OCI-LY3 (cell line): Measurements from ENCODE around the gene PHC2.

ENCODE experiments used
- H2AFZ ChIP-seq: fragments of 200-600, 300-600 bp; shearing (Covaris generic); 2 replicates; pipeline ENCODE4 v1.6.0; 2014; ENCODE audit warnings: antibody characterized with exemption, low read depth, low read length
- H3K27ac ChIP-seq: fragments of 200-600, 300-600 bp; sonication (generic); 2 replicates; pipeline ENCODE4 v1.5.1; 2014; ENCODE audit warnings: mild to moderate bottlenecking, low read length, moderate library complexity, mixed read lengths
- H3K27me3 ChIP-seq: fragments of 200-600, 300-600 bp; sonication (generic); 2 replicates; pipeline ENCODE4 v1.6.1; 2014; ENCODE audit warnings: low read depth, low read length, mixed read lengths
- H3K36me3 ChIP-seq: fragments of 200-600, 300-600 bp; sonication (generic); replicated peaks from 2 replicates; pipeline ENCODE3; 2014; ENCODE audit warnings: low read depth, low read length, mixed read lengths
- H3K4me1 ChIP-seq: fragments of 300-600, 200-600 bp; sonication (generic); 2 replicates; pipeline ENCODE4 v1.6.1; 2014; ENCODE audit warnings: low read length, mixed read lengths
- H3K4me2 ChIP-seq: fragments of 200-600, 300-600 bp; sonication (generic); 2 replicates; pipeline ENCODE4 v1.6.1; 2014; ENCODE audit warnings: low read length, mixed read lengths
- H3K4me3 ChIP-seq: fragments of 300-600, 200-600 bp; sonication (generic); 2 replicates; pipeline ENCODE4 v1.5.1; 2014; ENCODE audit warnings: antibody characterized with exemption, mild to moderate bottlenecking, low read length, moderate library complexity
- H3K79me2 ChIP-seq: fragments of 300-600, 200-600 bp; shearing (Covaris generic); 2 replicates; pipeline ENCODE4 v1.6.1; 2014; ENCODE audit warnings: mild to moderate bottlenecking, low read length, mixed read lengths
- H3K9ac ChIP-seq: fragments of 300-600, 200-600 bp; shearing (Covaris generic); 2 replicates; pipeline ENCODE4 v1.6.0; 2014; ENCODE audit warnings: mild to moderate bottlenecking, low read length, moderate library complexity
- H3K9me3 ChIP-seq: fragments of 200-600, 300-600 bp; shearing (Covaris generic); 2 replicates; pipeline ENCODE4 v1.6.1; 2014; ENCODE audit warnings: low read length, mixed read lengths; ENCODE audit not compliant: insufficient read depth
- H4K20me1 ChIP-seq: fragments of 200-600, 300-600 bp; sonication (generic); 2 replicates; pipeline ENCODE4 v1.6.1; 2016; ENCODE audit warnings: low read length, mixed read lengths; ENCODE audit not compliant: insufficient read depth
- CTCF ChIP-seq: fragments of 200-600, 300-600 bp; sonication (generic); IDR thresholded peaks from 2 replicates; pipeline ENCODE4 v1.5.1; 2014; ENCODE audit warnings: antibody characterized with exemption, low read length, low read depth
- EZH2phosphoT487 ChIP-seq: fragments of 200-600 bp; shearing (Covaris generic); IDR thresholded peaks from 2 replicates; pipeline ENCODE4 v1.6.1; 2018; ENCODE audit warnings: antibody characterized with exemption, mixed run types, low read depth

Gene PHC2

GRCh38 chr1:33289858-33290154 lies 141.1 kb downstream of the PHC2 start:
- Histone ChIP-seq H3K9ac (no peak overlapping the region), H3K27me3 (no peaks in the 10 kb centered on the region), H3K4me3 (no peak overlapping the region), H3K36me3 (no peaks in the 10 kb centered on the region), H3K4me2 (no peak overlapping the region), H2AFZ (no peak overlapping the region), H3K9me3 (no peaks in the 10 kb centered on the region), H4K20me1 (no peaks in the 10 kb centered on the region), H3K79me2 (no peaks in the 10 kb centered on the region), H3K27ac (no peak overlapping the region), H3K4me1 (no peaks in the 10 kb centered on the region)
- TF ChIP-seq EZH2phosphoT487, result no peak
- no peak for TF ChIP-seq CTCF

- Histone ChIP-seq H3K4me1 (no peaks in the 10 kb centered on the region), H3K4me3 (no peak overlapping the region), H4K20me1 (no peaks in the 10 kb centered on the region), H2AFZ (no peak overlapping the region), H3K27ac (no peak overlapping the region), H3K9ac (no peak overlapping the region), H3K79me2 (no peaks in the 10 kb centered on the region), H3K27me3 (no peaks in the 10 kb centered on the region), H3K4me2 (no peak overlapping the region), H3K9me3 (no peaks in the 10 kb centered on the region), H3K36me3 (no peaks in the 10 kb centered on the region)
- TF ChIP-seq CTCF (no peak), EZH2phosphoT487 (no peak)
Observed at GRCh38 chr1:33288976-33289857, 141.7 kb downstream of the PHC2 start.

- TF ChIP-seq EZH2phosphoT487 (no peak), CTCF (no peak)
- Histone ChIP-seq H2AFZ (no peak overlapping the region), H3K79me2 (no peaks in the 10 kb centered on the region), H3K27ac (no peak overlapping the region), H3K4me2 (no peak overlapping the region), H3K27me3 (no peaks in the 10 kb centered on the region), H3K36me3 (no peaks in the 10 kb centered on the region), H3K9me3 (no peaks in the 10 kb centered on the region), H4K20me1 (no peaks in the 10 kb centered on the region), H3K4me3 (no peak overlapping the region), H3K4me1 (no peaks in the 10 kb centered on the region), H3K9ac (no peak overlapping the region)
Observed at GRCh38 chr1:33287317-33287716, 143.6 kb downstream of the PHC2 start.

GRCh38 chr1:33286451-33287185 lies 144.3 kb downstream of the PHC2 start:
- no peaks in the 10 kb centered on the region for H3K4me1 ChIP-seq
- H3K27ac ChIP-seq, result no peak overlapping the region
- no peaks in the 10 kb centered on the region for H4K20me1 ChIP-seq
- no peaks in the 10 kb centered on the region for H3K79me2 ChIP-seq
- H3K4me3 ChIP-seq, result no peak overlapping the region
- H2AFZ ChIP-seq, result no peak overlapping the region
- no peaks in the 10 kb centered on the region for H3K27me3 ChIP-seq
- TF ChIP-seq CTCF, result no peak
- no peak for TF ChIP-seq EZH2phosphoT487
- no peak overlapping the region for H3K4me2 ChIP-seq
- no peak overlapping the region for H3K9ac ChIP-seq
- H3K36me3 ChIP-seq, result peaks cover 3% of the 10 kb centered on the region
- H3K9me3 ChIP-seq, result no peaks in the 10 kb centered on the region
